ENCODE results near the gene GSX1. TPM values are rescaled to one million over a fixed set of nuclear protein-coding genes. Genes with fewer than 3 reads are reported as not detected.

The GSX1 gene
- total RNA-seq, 1 experiment from 2014 or later = not detected

DNA sequence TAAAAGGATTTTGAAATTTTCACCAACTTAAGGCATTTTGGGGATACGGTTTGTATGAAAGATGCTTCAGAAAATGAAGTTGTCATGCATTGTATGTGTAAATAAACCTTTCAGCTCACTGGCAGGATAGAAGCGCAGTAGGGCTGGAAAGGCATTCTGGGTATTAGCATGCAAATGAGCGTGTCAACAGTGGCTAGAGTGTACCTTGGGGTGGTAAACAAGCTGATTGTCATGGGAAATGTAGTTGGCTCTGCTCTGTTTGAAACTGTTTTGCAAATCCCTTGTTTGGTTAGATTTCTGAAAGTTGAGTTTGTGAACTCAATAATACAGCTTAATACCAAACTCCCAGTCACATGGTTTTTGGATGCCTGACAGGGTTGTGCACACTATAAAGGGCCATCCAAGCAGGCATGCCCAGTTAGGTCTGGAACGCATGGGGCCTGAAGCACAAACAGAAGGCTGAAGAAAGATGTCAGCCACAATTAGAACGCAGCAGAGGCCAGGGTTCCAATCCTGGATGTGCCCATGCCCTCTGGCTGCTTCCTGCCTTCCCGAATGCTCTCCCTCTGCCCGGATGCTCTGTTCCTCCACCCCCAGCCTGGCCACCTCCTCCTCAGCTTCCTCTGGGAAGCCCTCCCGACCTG is 14.6 kb downstream of the GSX1 start:
- ChIA-PET POLR2A (no interaction called here), CTCF (no interaction called here)
- in situ Hi-C loops (cut with HindIII; ENCODE audit: low pct_unique_long_range_greater_than_20kb, low sequenced_read_pairs) = no loop called here
- TF ChIP-seq POLR2AphosphoS5 (IDR thresholded peaks at IDR 0.05; ENCODE audit: low read depth, low read length) (no peak), TCF7L2 (IDR thresholded peaks at IDR 0.05; ENCODE audit: low read depth, low read length) (no peak), REST (IDR thresholded peaks at IDR 0.05; ENCODE audit: insufficient read depth in 1 of 2, low read depth in 2 of 2, low read length in 1 of 2) (no peak), SIN3A (IDR thresholded peaks at IDR 0.05; ENCODE audit: borderline replicate concordance, insufficient read depth, low read depth, low read length) (no peak), CTCF (IDR thresholded peaks at IDR 0.05) (no peak)
- intact Hi-C loops (cut with micrococcal nuclease; ENCODE audit: unreplicated experiment) = no loop called here
- no peak overlapping the region for H3K27ac ChIP-seq (ENCODE audit: low read length)
- no peaks in the 10 kb centered on the region for H3K9me3 ChIP-seq (ENCODE audit: control insufficient read depth, insufficient read depth, low read depth, low read length)
- H3K4me1 ChIP-seq (ENCODE audit: control insufficient read depth, insufficient read depth, low read length) = no peaks in the 10 kb centered on the region
- no peaks in the 10 kb centered on the region for H3K36me3 ChIP-seq (ENCODE audit: control insufficient read depth, insufficient read depth, low read length)
- no peak overlapping the region for H3K4me3 ChIP-seq (ENCODE audit: low read depth in 2 of 2, low read length in 2 of 2)
- no TSS peak for BruUV-seq (replicated peaks)
- ATAC-seq = no peak
- peaks cover 7% of the 10 kb centered on the region for H3K27me3 ChIP-seq (ENCODE audit: control insufficient read depth, insufficient read depth, low read length)
- DNase-seq (ENCODE audit: low read depth, low spot score) = no peak

DNA sequence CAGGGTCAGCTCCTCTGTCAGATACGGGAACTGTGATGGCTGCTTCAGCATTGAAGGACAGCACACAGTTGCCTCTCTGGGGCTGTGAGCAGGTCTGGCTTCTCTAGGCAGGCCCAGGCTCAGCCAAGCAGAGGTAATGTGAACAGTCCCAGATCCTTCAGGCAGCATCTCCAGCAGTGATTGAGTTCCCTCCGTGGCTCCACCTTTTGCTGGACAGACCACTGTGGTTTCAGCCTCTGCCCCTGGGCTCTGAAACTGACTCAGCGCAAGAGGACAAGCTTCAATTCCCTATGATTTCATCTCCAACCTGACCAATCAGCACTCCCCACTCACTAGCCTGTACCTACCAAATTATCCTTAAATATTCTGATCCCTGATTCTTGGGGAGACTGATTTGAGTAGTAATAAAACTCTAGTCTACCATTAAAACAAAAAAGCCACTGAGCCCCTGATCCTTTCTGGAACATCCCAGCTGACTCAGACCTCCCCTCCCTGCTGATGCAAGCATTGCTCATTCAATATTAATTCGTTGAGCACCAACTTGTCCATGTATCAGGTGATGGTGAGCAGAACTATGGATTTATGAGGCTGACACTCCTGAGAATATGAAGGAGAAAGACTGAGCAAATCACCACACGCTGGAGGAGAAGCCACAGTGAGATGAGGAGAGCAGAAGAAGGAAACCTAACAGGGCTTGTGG is 16.7 kb downstream of the GSX1 start:
- H3K27me3 ChIP-seq (ENCODE audit: control insufficient read depth, insufficient read depth, low read length) = peaks cover 7% of the 10 kb centered on the region
- POLR2A ChIA-PET = no interaction called here
- H3K9me3 ChIP-seq (ENCODE audit: control insufficient read depth, insufficient read depth, low read depth, low read length) = no peaks in the 10 kb centered on the region
- H3K4me1 ChIP-seq (ENCODE audit: control insufficient read depth, insufficient read depth, low read length) = no peaks in the 10 kb centered on the region
- no peak overlapping the region for H3K27ac ChIP-seq (ENCODE audit: low read length)
- no peak for ATAC-seq
- intact Hi-C loops (cut with micrococcal nuclease; ENCODE audit: unreplicated experiment) = no loop called here
- DNase-seq (ENCODE audit: low read depth, low spot score) = no peak
- TF ChIP-seq REST (IDR thresholded peaks at IDR 0.05; ENCODE audit: insufficient read depth in 1 of 2, low read depth in 2 of 2, low read length in 1 of 2) (no peak), TCF7L2 (IDR thresholded peaks at IDR 0.05; ENCODE audit: low read depth, low read length) (no peak), CTCF (IDR thresholded peaks at IDR 0.05) (no peak), SIN3A (IDR thresholded peaks at IDR 0.05; ENCODE audit: borderline replicate concordance, insufficient read depth, low read depth, low read length) (no peak), POLR2AphosphoS5 (IDR thresholded peaks at IDR 0.05; ENCODE audit: low read depth, low read length) (no peak)
- no TSS peak for BruUV-seq (replicated peaks)
- H3K36me3 ChIP-seq (ENCODE audit: control insufficient read depth, insufficient read depth, low read length) = no peaks in the 10 kb centered on the region
- in situ Hi-C loops (cut with HindIII; ENCODE audit: low pct_unique_long_range_greater_than_20kb, low sequenced_read_pairs) = no loop called here
- CTCF ChIA-PET = no interaction called here
- H3K4me3 ChIP-seq (ENCODE audit: low read depth in 2 of 2, low read length in 2 of 2) = no peak overlapping the region
